IMR-90 (cell line): ENCODE results near the gene MYOCD. TPM values are rescaled to one million over a fixed set of nuclear protein-coding genes. Genes with fewer than 3 reads are reported as not detected.

Source experiments
- ATAC-seq: fragments of 200-7000 bp; cut with Tn5 transposase; 2 replicates; pipeline ENCODE4 v1.9.1; 2020; ENCODE audit warnings: low read depth, mild to moderate bottlenecking, moderate library complexity
- BruUV-seq: library from RNA; stranded (reverse); fragments of 400-500 nt; replicated peaks from 2 replicates; lab custom pipeline; 2021; lab: Mats Ljungman, UMichigan
- CTCF ChIA-PET: fragments of 300-600 bp; formaldehyde crosslinking; extraction: SDS; loops from one replicate; lab custom pipeline; 2021; ENCODE audit warnings: antibody characterized with exemption; lab: Yijun Ruan, JAX
- POLR2A ChIA-PET: fragments of 300-600 bp; sonication (Branson Sonifier 250); formaldehyde crosslinking; loops from one replicate; lab custom pipeline; 2022; ENCODE audit warnings: antibody characterized with exemption; ENCODE audit not compliant: unreplicated experiment; lab: Charles Lee
- DNase-seq: peaks from one replicate; pipeline ENCODE4 v3.0.0; 2013
- H2AFZ ChIP-seq: replicated peaks from 2 replicates; pipeline ENCODE3; 2013; ENCODE audit warnings: low read length, mild to moderate bottlenecking; ENCODE audit not compliant: poor library complexity
- H2AK5ac ChIP-seq: 2 replicates; pipeline ENCODE4 v1.6.1; 2013; ENCODE audit warnings: low read depth, low read length, inconsistent platforms
- H2AK9ac ChIP-seq: replicated peaks from 2 replicates; pipeline ENCODE3; 2013; ENCODE audit warnings: mild to moderate bottlenecking, low read depth, low read length, moderate library complexity; ENCODE audit not compliant: poor library complexity
- H2BK120ac ChIP-seq: 2 replicates; pipeline ENCODE4 v1.6.1; 2013; ENCODE audit warnings: low read depth, low read length, inconsistent platforms
- H2BK15ac ChIP-seq: 3 replicates; pipeline ENCODE4 v1.6.1; 2013; ENCODE audit warnings: low read depth, low read length, inconsistent platforms
- H2BK20ac ChIP-seq: 2 replicates; pipeline ENCODE4 v1.6.1; 2013; ENCODE audit warnings: low read depth, mild to moderate bottlenecking, inconsistent platforms, low read length, moderate library complexity
- H2BK5ac ChIP-seq: 2 replicates; pipeline ENCODE4 v1.6.1; 2013; ENCODE audit warnings: mild to moderate bottlenecking, low read depth, low read length, inconsistent platforms; ENCODE audit not compliant: poor library complexity, severe bottlenecking
- H3K14ac ChIP-seq: replicated peaks from 2 replicates; pipeline ENCODE4 v1.6.1; 2013; ENCODE audit warnings: low read depth, low read length, inconsistent platforms
- H3K18ac ChIP-seq: 2 replicates; pipeline ENCODE4 v1.6.1; 2013; ENCODE audit warnings: low read depth, low read length, control low read depth
- H3K23ac ChIP-seq: 2 replicates; pipeline ENCODE4 v1.6.1; 2013; ENCODE audit warnings: low read depth, low read length, inconsistent platforms
- H3K27ac ChIP-seq: 2 replicates; pipeline ENCODE4 v1.5.1; 2013; ENCODE audit warnings: mild to moderate bottlenecking, control low read depth, low read length; ENCODE audit not compliant: insufficient read depth
- H3K27me3 ChIP-seq: 2 replicates; pipeline ENCODE4 v1.6.1; 2013; ENCODE audit warnings: low read length; ENCODE audit not compliant: control insufficient read depth, insufficient read depth
- H3K36me3 ChIP-seq: 2 replicates; pipeline ENCODE4 v1.6.1; 2013; ENCODE audit warnings: low read length, mixed read lengths; ENCODE audit not compliant: control insufficient read depth, insufficient read depth
- H3K4ac ChIP-seq: 2 replicates; pipeline ENCODE4 v1.6.1; 2013; ENCODE audit warnings: low read depth, low read length, inconsistent platforms
- H3K4me1 ChIP-seq: 2 replicates; pipeline ENCODE4 v1.6.1; 2013; ENCODE audit warnings: low read length, mixed read lengths; ENCODE audit not compliant: control insufficient read depth, insufficient read depth
- H3K4me2 ChIP-seq: 2 replicates; pipeline ENCODE4 v1.6.1; 2013; ENCODE audit warnings: low read depth, mild to moderate bottlenecking, control low read depth, low read length, moderate library complexity
- H3K4me3 ChIP-seq: 2 replicates; pipeline ENCODE4 v1.5.1; 2013; ENCODE audit warnings: low read depth, mild to moderate bottlenecking, control low read depth, low read length, moderate library complexity; ENCODE audit not compliant: insufficient read depth
- H3K56ac ChIP-seq: 2 replicates; pipeline ENCODE4 v1.6.1; 2013; ENCODE audit warnings: low read length, inconsistent platforms; ENCODE audit not compliant: insufficient read depth; ENCODE audit errors: extremely low read depth
- H3K79me1 ChIP-seq, 2 experiments: 2 replicates each; pipeline ENCODE4 v1.6.1; 2013; ENCODE audit warnings: low read length in 2 of 2, inconsistent platforms in 1 of 2, low read depth in 1 of 2
- H3K9ac ChIP-seq: 2 replicates; pipeline ENCODE4 v1.6.1; 2013; ENCODE audit warnings: low read depth, low read length, control low read depth
- H3K9me1 ChIP-seq: 2 replicates; pipeline ENCODE4 v1.6.1; 2013; ENCODE audit warnings: low read length, inconsistent platforms; ENCODE audit not compliant: insufficient read depth
- H3K9me3 ChIP-seq: 2 replicates; pipeline ENCODE4 v1.6.1; 2013; ENCODE audit warnings: low read length; ENCODE audit not compliant: control insufficient read depth, insufficient read depth
- H4K20me1 ChIP-seq: 2 replicates; pipeline ENCODE4 v1.6.1; 2013; ENCODE audit warnings: low read length, inconsistent platforms; ENCODE audit not compliant: insufficient read depth
- H4K5ac ChIP-seq: 2 replicates; pipeline ENCODE4 v1.6.1; 2013; ENCODE audit warnings: mild to moderate bottlenecking, low read depth, low read length, control low read depth
- H4K8ac ChIP-seq, 2 experiments: 2 replicates each; pipeline ENCODE4 v1.6.1; 2013; ENCODE audit warnings: low read depth in 2 of 2, low read length in 2 of 2, control low read depth in 1 of 2, inconsistent platforms in 1 of 2
- H4K91ac ChIP-seq: 2 replicates; pipeline ENCODE4 v1.6.1; 2013; ENCODE audit warnings: low read depth, low read length, inconsistent platforms; ENCODE audit not compliant: insufficient read depth
- BHLHE40 ChIP-seq: fragments of 150-350 bp; IDR thresholded peaks from 2 replicates; pipeline ENCODE4 v1.6.1; 2016; ENCODE audit warnings: mild to moderate bottlenecking, low read depth, low read length
- CHD1 ChIP-seq: IDR thresholded peaks from 2 replicates; pipeline ENCODE4 v1.6.1; 2012; ENCODE audit warnings: low read depth, low read length, improper control_type of control experiment
- CTCF ChIP-seq: conservative IDR thresholded peaks from 2 replicates; pipeline ENCODE4 v1.5.1; 2012; ENCODE audit warnings: mild to moderate bottlenecking, low read depth, low read length, improper control_type of control experiment
- ELK1 ChIP-seq: fragments of 150-350 bp; IDR thresholded peaks from 2 replicates; pipeline ENCODE4 v1.6.1; 2016; ENCODE audit warnings: low read depth, mild to moderate bottlenecking, low read length, moderate library complexity, borderline replicate concordance
- FOS ChIP-seq: fragments of 150-350 bp; IDR thresholded peaks from 2 replicates; pipeline ENCODE4 v1.6.1; 2016; ENCODE audit warnings: low read depth, low read length
- MAFK ChIP-seq: IDR thresholded peaks from 2 replicates; pipeline ENCODE4 v1.6.1; 2012; ENCODE audit warnings: low read depth, low read length, improper control_type of control experiment
- MXI1 ChIP-seq: IDR thresholded peaks from 2 replicates; pipeline ENCODE4 v1.6.1; 2012; ENCODE audit warnings: low read depth, mild to moderate bottlenecking, low read length, moderate library complexity, borderline replicate concordance
- NFE2L2 ChIP-seq: fragments of 150-350 bp; IDR thresholded peaks from 2 replicates; pipeline ENCODE4 v1.6.1; 2016; ENCODE audit warnings: low read depth, mild to moderate bottlenecking, low read length
- POLR2A ChIP-seq: IDR thresholded peaks from 2 replicates; pipeline ENCODE4 v1.6.1; 2012; ENCODE audit warnings: mild to moderate bottlenecking, low read depth, low read length
- RAD21 ChIP-seq: IDR thresholded peaks from 2 replicates; pipeline ENCODE4 v1.6.1; 2012; ENCODE audit warnings: low read length, improper control_type of control experiment
- RCOR1 ChIP-seq: IDR thresholded peaks from 2 replicates; pipeline ENCODE4 v1.6.1; 2012; ENCODE audit warnings: mild to moderate bottlenecking, low read length, improper control_type of control experiment; ENCODE audit not compliant: insufficient replicate concordance
- RFX5 ChIP-seq: IDR thresholded peaks from 2 replicates; pipeline ENCODE4 v1.8.0; 2012; ENCODE audit warnings: low read depth, mild to moderate bottlenecking, low read length, moderate library complexity
- SMC3 ChIP-seq: fragments of 150-350 bp; IDR thresholded peaks from 2 replicates; pipeline ENCODE4 v1.6.1; 2016; ENCODE audit warnings: low read depth, mild to moderate bottlenecking, antibody characterized with exemption, low read length, moderate library complexity
- USF2 ChIP-seq: fragments of 150-350 bp; IDR thresholded peaks from 2 replicates; pipeline ENCODE4 v1.6.1; 2017; ENCODE audit warnings: mild to moderate bottlenecking, antibody characterized with exemption, low read length, low read depth
- WGBS, 2 experiments: methylation state at CpG; one replicate each; pipeline versions ENCODE4 v1.1.5 to v1.1.7; 2013; ENCODE audit warnings: missing lambda C conversion rate in 2 of 2; ENCODE audit not compliant: insufficient read length in 1 of 2; ENCODE audit errors: extremely low coverage in 2 of 2; 5-methylcytosine and 5-hydroxymethylcytosine counted together
- dilution Hi-C: fragments of 300-500 bp; cut with HindIII; formaldehyde crosslinking; loops from one replicate; pipeline ENCODE4 v1.14.3; 2018; ENCODE audit warnings: low sequenced_read_pairs; ENCODE audit not compliant: unreplicated experiment
- in situ Hi-C: fragments of 300-500 bp; cut with MboI; formaldehyde crosslinking; loops from 3 replicates; pipeline ENCODE4 v1.14.3; 2019; ENCODE audit warnings: low sequenced_read_pairs, inconsistent platforms, mixed read lengths
- intact Hi-C: fragments of 100-400 bp; cut with micrococcal nuclease; formaldehyde crosslinking; loops from 2 replicates; pipeline ENCODE4 v1.10.0; 2022
- polyA plus RNA-seq, 3 experiments: library from polyadenylated mRNA; depleted of rRNA; stranded (reverse); fragments of >200 nt; gene quantifications; 2 replicates each; pipeline ENCODE4 v1.2.3, GENCODE V29; 2012; ENCODE audit warnings: low replicate concordance in 1 of 3
- total RNA-seq: library from RNA; depleted of rRNA; stranded (reverse); fragments of >200 nt; gene quantifications from 2 replicates; pipeline ENCODE4 v1.2.3, GENCODE V29; 2012

Gene MYOCD
- total and polyA plus RNA-seq, 2 of the 4 experiments (the other 2 are of a cell fraction) = 10.6 to 20.1 TPM

GRCh38 chr17:12812877-12813276 is 147.2 kb downstream of the MYOCD start:
- Histone ChIP-seq H2BK20ac (no peak overlapping the region), H3K79me1 (no peaks in the 10 kb centered on the region), H3K4me3 (no peak overlapping the region), H3K9me1 (no peaks in the 10 kb centered on the region), H2AK9ac (no peak overlapping the region), H4K8ac (no peak overlapping the region), H2BK15ac (no peak overlapping the region), H3K27me3 (no peaks in the 10 kb centered on the region), H3K9ac (no peak overlapping the region), H3K4ac (no peak overlapping the region), H3K9me3 (peaks cover 2% of the 10 kb centered on the region), H2AFZ (no peak overlapping the region), H2BK120ac (no peak overlapping the region), H3K36me3 (no peaks in the 10 kb centered on the region), H3K14ac (no peak overlapping the region), H4K5ac (no peak overlapping the region), H3K27ac (no peak overlapping the region), H3K23ac (no peak overlapping the region), H3K4me1 (no peaks in the 10 kb centered on the region), H3K18ac (no peak overlapping the region), H2AK5ac (no peak overlapping the region), H4K91ac (no peak overlapping the region), H3K56ac (no peak overlapping the region), H4K20me1 (no peaks in the 10 kb centered on the region), H2BK5ac (no peak overlapping the region), H3K4me2 (no peak overlapping the region)
- dilution Hi-C loops (no loop called here), in situ Hi-C loops (loop anchor here (25.0 kb wide), 1 partner anchor 99 kb away; no protein-coding TSS in a partner anchor), intact Hi-C loops (no loop called here)
- no peak for ATAC-seq
- no peak for TF ChIP-seq MXI1
- TF ChIP-seq MAFK = no peak
- no peak for TF ChIP-seq RAD21
- TF ChIP-seq USF2 = no peak
- no peak for TF ChIP-seq CTCF
- no peak for TF ChIP-seq NFE2L2
- TF ChIP-seq RFX5 = no peak
- TF ChIP-seq SMC3 = no peak
- no peak for TF ChIP-seq RCOR1
- no peak for TF ChIP-seq POLR2A
- TF ChIP-seq BHLHE40 = no peak
- no peak for TF ChIP-seq FOS
- TF ChIP-seq CHD1 = no peak
- no peak for TF ChIP-seq ELK1
- no CpG with 5 or more reads among the region's 5 CpGs for WGBS, 2 experiments
- ChIA-PET CTCF (interaction anchor here (1.2 kb wide), 1 partner anchor 9 kb away, joined by 6 read pairs; no protein-coding TSS in a partner anchor), POLR2A (no interaction called here)
- BruUV-seq = no TSS peak
- no peak for DNase-seq
